Immature natural killer cell (primary cell): ENCODE data around the gene TTC3. TPM values are rescaled to one million over a fixed set of nuclear protein-coding genes. Genes with fewer than 3 reads are reported as not detected.
"Not testable (repeated sequence)": the region's sequence is repeated elsewhere in the genome, so short reads cannot be mapped to it uniquely, and the experiment has no call there.

Experiments used
- DNase-seq, 3 donors: peaks; one replicate each; pipeline ENCODE4 v3.0.0; 2022; ENCODE audit warnings: mixed read lengths in 1 of 3
- H3K27ac Mint-ChIP-seq, 6 donors: one replicate each; pipeline ENCODE4 v1.8.0; 2020; ENCODE audit warnings: mixed read lengths in 6 of 6, mild to moderate bottlenecking in 5 of 6, inconsistent platforms in 4 of 6, moderate library complexity in 3 of 6
- H3K27me3 Mint-ChIP-seq, 3 donors: one replicate each; pipeline ENCODE4 v1.8.0; 2020 to 2021; ENCODE audit warnings: low read depth in 3 of 3, mild to moderate bottlenecking in 3 of 3, mixed read lengths in 3 of 3, moderate library complexity in 3 of 3, inconsistent platforms in 1 of 3
- H3K36me3 Mint-ChIP-seq, 3 donors: one replicate each; pipeline ENCODE4 v1.8.0; 2020; ENCODE audit warnings: mixed read lengths in 3 of 3, inconsistent platforms in 2 of 3, mild to moderate bottlenecking in 2 of 3
- H3K4me1 Mint-ChIP-seq, 2 donors: one replicate each; pipeline ENCODE4 v1.8.0; 2020; ENCODE audit warnings: inconsistent platforms in 2 of 2, mild to moderate bottlenecking in 2 of 2, mixed read lengths in 2 of 2, moderate library complexity in 1 of 2
- H3K4me3 Mint-ChIP-seq, 5 donors: one replicate each; pipeline ENCODE4 v1.8.0; 2020; ENCODE audit warnings: mild to moderate bottlenecking in 5 of 5, mixed read lengths in 5 of 5, inconsistent platforms in 3 of 5, moderate library complexity in 3 of 5
- H3K9me3 Mint-ChIP-seq, 6 donors: one replicate each; pipeline ENCODE4 v1.8.0; 2020; ENCODE audit warnings: mild to moderate bottlenecking in 6 of 6, mixed read lengths in 6 of 6, inconsistent platforms in 4 of 6, moderate library complexity in 3 of 6
- polyA plus RNA-seq, 3 donors: library from polyadenylated mRNA; unstranded; fragments of 300-500 nt; fragmentation: Illumina TruSeq; gene quantifications; one replicate each; pipeline ENCODE4 v1.2.3, GENCODE V29; 2021

Gene TTC3
- polyA plus RNA-seq, 3 donors from 2014 or later = 26.9 to 67.8 (median 31.2) TPM

DNA sequence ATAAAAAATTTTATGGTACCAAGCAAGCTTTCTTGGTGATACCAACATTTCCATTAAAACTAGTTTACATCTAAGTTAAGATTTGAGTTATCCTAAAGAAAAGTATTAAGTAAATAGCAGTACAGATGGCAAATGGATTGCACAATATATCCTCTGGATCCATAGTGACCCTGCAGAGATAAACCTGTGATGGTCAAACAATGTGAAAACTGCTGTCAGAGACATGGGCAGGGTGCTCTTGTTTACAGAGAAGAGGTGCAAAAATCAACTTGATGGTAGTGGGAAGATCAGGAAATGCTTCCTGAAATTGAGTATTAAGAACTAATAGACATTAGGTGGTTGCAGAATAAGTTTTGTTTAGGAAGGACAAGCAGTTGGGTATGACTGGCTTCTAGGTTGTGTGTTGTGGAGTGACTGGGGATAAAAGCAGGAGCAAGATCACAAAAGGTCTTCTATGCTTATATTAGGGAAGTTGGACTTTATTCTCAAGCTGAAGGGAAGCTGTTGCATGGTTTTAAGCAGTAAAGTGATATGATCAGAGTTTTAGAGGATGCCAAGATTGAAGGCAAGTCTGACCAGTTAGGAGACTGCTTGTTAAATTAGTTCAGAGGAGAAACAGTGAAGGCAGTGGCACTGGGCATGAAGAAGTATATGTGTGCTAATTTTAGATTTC is 9.9 kb downstream of the TTC3 start:
- H3K27ac Mint-ChIP-seq = peak overlapping the region in 1 of 6 donors; percentile 10
- H3K27me3 Mint-ChIP-seq = peaks cover 0 to 3% (median 0%) of the 10 kb centered on the region in 3 donors
- peaks cover 7 to 20% of the 10 kb centered on the region in 2 donors for H3K4me1 Mint-ChIP-seq
- no peak overlapping the region for H3K4me3 Mint-ChIP-seq
- H3K9me3 Mint-ChIP-seq = no peaks in the 10 kb centered on the region
- DNase-seq = no peak
- no peaks in the 10 kb centered on the region for H3K36me3 Mint-ChIP-seq

DNA sequence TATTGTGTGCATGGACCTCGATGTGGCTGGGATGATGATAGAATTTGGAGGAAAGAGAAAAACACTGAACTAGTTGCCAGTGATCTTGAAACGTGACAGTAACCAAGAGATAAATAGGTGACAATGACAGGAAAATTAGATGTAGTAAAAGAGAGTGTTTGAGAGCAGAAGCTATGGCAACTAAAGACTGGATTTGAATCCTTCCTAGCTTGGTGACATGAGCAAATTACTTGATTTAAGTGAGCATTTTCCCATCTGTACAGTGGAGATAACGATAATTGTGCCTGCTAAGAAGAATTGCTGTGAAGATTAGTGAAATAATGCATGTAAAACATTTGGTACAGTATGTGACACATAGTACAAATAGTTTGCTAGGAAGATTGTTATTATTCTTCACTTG is 12.7 kb downstream of the TTC3 start:
- no peak for DNase-seq
- Mint-ChIP-seq H3K27me3 (no peaks in the 10 kb centered on the region), H3K36me3 (peaks cover 0 to 8% (median 5%) of the 10 kb centered on the region in 3 donors), H3K4me3 (no peak overlapping the region), H3K27ac (no peak overlapping the region), H3K9me3 (no peaks in the 10 kb centered on the region), H3K4me1 (peaks cover 7 to 10% of the 10 kb centered on the region in 2 donors)

DNA sequence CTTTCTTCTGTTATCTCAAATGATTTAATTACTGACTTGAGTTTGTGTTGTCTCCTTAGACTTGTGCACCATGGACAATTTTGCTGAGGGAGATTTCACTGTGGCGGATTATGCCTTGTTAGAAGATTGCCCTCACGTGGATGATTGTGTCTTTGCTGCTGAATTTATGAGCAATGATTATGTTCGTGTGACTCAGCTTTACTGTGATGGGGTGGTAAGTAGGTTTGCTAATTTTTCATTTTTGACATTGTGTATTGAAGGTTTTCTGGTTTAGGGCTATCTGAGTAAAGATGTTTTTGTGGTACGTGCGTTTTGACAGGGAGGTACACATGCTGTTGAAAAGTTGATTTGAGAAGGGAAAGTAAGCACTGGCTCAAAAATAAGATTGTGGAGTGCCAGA is 14.1 kb downstream of the TTC3 start:
- DNase-seq = no peak
- Mint-ChIP-seq H3K4me1 (peaks cover 7 to 10% of the 10 kb centered on the region in 2 donors), H3K4me3 (no peak overlapping the region), H3K9me3 (no peaks in the 10 kb centered on the region), H3K36me3 (peaks cover 2 to 15% (median 9%) of the 10 kb centered on the region in 3 donors), H3K27me3 (no peaks in the 10 kb centered on the region), H3K27ac (no peak overlapping the region)

DNA sequence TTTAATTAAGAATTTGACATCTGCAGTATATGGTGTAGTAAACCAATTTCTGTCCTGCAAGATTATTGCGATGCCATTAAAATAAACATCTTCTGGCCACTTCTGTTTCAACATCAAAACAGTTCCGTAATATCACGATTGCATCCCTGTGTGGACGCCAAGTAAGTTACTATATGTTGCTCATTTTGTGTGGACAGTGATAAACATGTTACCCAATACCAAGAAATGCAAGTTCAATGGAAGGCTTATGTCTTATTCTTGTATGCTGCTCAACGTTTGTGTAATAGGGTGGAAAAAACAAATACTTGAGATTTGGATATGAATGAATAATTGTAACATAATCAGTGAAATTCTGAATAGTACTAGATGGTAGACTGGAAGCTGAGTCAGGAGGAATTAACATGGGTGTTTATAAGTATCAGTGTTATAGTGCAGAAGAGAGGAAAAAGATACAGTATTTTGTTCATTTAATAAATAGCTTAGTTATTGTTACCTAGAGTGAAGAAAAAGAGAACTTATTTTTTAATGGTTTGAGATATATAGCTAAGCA is 15.2 kb downstream of the TTC3 start:
- H3K9me3 Mint-ChIP-seq = no peaks in the 10 kb centered on the region

DNA sequence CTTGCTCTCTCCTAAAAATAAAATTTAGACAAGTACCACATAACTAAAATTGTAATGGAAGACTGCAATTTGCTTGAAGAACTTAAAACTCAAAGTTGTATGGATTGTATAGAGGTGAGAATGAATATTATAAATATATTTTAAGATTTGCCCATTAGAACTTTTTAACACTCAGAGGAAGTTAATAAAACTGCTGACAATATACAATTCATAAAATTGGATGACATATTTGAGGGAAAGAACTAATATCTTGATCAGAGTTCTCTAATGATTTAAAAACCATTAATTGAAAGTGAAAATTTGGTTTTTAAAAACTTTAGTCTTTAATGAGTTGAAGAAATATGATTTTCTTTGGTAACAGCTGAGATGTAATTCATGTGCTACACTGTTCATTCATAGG is 20.9 kb downstream of the TTC3 start:
- no peak for DNase-seq
- Mint-ChIP-seq H3K27ac (no peak overlapping the region), H3K9me3 (no peaks in the 10 kb centered on the region), H3K4me3 (no peak overlapping the region), H3K36me3 (peaks cover 22 to 43% (median 24%) of the 10 kb centered on the region in 3 donors), H3K4me1 (no peaks in the 10 kb centered on the region), H3K27me3 (no peaks in the 10 kb centered on the region)

More for the DNA sequence above, 15.2 kb downstream of the TTC3 start:
- Mint-ChIP-seq H3K27ac (no peak overlapping the region), H3K4me1 (peaks cover 3% of the 10 kb centered on the region in 2 donors), H3K36me3 (peaks cover 7 to 20% (median 14%) of the 10 kb centered on the region in 3 donors), H3K4me3 (no peak overlapping the region), H3K27me3 (no peaks in the 10 kb centered on the region)
- DNase-seq = no peak

DNA sequence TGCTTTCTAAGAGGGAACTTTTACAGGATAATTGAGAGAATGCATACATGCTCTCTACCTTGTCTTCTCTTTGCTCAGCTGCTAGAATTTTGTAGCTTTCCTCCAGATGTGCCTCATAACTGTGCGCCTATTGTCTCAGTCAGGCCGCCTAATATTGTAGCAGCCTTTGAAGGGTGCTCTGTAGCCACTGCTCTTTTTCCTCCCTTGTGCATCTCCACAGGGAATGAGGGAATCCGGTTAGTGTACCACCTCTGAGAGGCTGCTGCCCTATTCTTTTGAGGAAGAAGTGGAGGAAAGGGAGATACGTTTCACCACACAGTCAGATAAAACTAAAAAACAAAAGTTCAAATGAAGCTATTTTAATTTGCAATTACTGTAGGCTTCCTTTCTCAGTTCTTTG is 22.8 kb downstream of the TTC3 start:
- Mint-ChIP-seq H3K9me3 (no peaks in the 10 kb centered on the region), H3K27me3 (no peaks in the 10 kb centered on the region), H3K27ac (no peak overlapping the region), H3K4me1 (no peaks in the 10 kb centered on the region), H3K4me3 (no peak overlapping the region), H3K36me3 (peaks cover 25 to 46% (median 25%) of the 10 kb centered on the region in 3 donors)
- no peak for DNase-seq

DNA sequence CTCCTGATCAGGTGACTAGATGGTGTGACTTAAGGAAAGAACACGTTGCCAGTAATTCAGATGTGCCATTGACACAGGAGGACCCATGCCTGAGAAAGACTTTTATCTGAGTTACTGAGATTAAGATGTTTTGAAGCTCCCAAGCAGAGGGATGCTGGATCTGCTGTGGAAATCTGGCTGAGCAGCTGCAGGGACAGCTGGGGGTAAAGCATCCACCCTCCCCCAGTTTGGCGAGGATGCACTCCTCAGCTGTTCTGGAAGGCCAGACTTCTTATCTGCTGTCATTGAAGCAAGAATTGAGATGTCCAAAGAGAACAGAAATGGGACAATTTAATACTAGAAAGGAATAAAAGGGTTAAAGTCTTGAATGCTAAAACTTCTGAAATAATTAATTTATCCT is 25.7 kb downstream of the TTC3 start:
- Mint-ChIP-seq H3K27me3 (peaks cover 0 to 2% (median 0%) of the 10 kb centered on the region in 3 donors), H3K36me3 (peaks cover 17 to 43% (median 21%) of the 10 kb centered on the region in 3 donors), H3K27ac (no peak overlapping the region), H3K4me3 (no peak overlapping the region), H3K9me3 (no peaks in the 10 kb centered on the region), H3K4me1 (no peaks in the 10 kb centered on the region)
- DNase-seq = no peak

DNA sequence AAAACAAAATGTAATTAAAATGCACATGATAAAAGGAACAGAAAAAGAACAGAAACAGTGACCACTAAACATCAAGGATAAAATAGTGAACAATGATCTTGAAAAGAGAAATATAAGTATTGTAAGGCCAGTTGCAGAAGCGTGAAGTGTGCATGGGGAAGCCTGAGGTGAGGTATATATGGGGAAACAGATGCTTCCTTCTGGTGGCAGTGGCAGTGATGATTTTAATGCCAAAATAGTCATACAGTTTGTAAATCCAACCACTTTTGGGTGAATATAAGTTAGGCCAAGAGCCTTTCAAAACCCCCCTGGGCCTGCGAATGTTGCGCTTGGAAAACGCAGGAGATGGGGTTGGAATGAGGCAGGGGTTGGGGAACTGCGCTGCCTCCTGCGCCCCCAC is 27.3 kb downstream of the TTC3 start:
- no peaks in the 10 kb centered on the region for H3K9me3 Mint-ChIP-seq
- no peak overlapping the region for H3K27ac Mint-ChIP-seq
- no peaks in the 10 kb centered on the region for H3K4me1 Mint-ChIP-seq
- H3K4me3 Mint-ChIP-seq = no peak overlapping the region
- H3K27me3 Mint-ChIP-seq = peaks cover 0 to 2% (median 0%) of the 10 kb centered on the region in 3 donors
- DNase-seq = no peak
- H3K36me3 Mint-ChIP-seq = peaks cover 14 to 32% (median 24%) of the 10 kb centered on the region in 3 donors

DNA sequence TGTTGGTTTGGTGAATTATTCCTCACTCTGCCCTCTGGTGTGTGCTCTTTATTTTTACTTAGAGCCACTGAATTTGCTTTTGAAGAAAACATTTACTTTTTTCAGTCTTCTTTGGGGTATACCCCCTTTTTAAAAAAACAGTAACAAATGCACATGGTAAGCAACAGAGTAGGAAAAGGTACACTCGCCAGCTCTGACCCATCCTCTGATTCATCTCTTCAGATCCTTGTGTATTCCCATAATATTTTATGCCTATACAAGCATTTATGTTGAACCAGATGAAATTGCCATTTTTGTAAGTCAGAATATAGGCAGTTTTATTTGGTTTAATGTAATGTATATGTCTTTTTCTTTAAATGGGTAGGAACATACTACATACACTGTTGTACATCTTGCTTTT is 28.3 kb downstream of the TTC3 start:
- Mint-ChIP-seq H3K4me3 (no peak overlapping the region), H3K36me3 (peaks cover 10 to 29% (median 23%) of the 10 kb centered on the region in 3 donors), H3K9me3 (no peaks in the 10 kb centered on the region), H3K27me3 (peaks cover 0 to 2% (median 0%) of the 10 kb centered on the region in 3 donors), H3K27ac (peak overlapping the region in 1 of 6 donors; percentile 3), H3K4me1 (no peaks in the 10 kb centered on the region)
- no peak for DNase-seq

DNA sequence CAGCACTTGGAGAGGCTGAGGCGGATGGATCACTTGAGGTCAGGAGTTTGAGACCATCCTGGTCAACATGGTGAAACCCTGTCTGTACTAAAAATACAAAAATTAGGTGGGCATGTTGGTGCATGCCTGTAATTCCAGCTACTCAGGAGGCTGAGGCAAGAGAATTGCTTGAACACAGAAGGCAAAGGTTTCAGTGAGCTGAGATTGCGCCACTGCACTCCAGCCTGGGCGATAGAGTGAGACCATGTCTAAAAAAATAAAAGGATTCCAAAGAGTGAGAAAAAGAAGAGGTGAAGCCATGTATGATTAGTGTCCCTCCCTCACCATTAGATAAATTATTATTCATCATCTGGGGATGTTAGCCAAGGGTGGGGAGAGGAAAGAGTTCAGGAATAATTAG is 29.7 kb downstream of the TTC3 start:
- H3K4me3 Mint-ChIP-seq = not testable (repeated sequence)

DNA sequence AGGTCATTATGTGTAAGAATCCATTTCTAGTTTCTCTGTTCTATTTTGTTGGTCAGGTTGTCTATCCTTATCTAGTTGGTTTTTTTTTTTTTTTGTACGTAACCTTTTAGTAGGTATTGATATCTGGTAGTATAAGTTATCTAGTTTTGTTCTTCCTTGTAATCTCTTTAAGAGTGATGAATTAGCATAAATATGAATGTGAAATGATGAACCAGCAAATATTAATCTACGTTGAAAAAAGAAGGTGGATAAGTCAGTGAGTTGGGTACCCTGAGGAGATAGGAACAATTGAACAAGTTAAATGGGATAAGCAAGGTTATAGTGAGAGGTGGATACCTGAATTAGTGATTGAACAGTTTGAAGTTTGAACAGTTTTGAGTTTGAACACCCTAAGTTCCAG is 33.9 kb downstream of the TTC3 start:
- Mint-ChIP-seq H3K27ac (no peak overlapping the region), H3K9me3 (peaks cover 0 to 8% (median 3%) of the 10 kb centered on the region in 6 donors), H3K36me3 (peaks cover 8 to 29% (median 25%) of the 10 kb centered on the region in 3 donors), H3K4me3 (no peak overlapping the region), H3K4me1 (no peaks in the 10 kb centered on the region), H3K27me3 (peaks cover 0 to 2% (median 1%) of the 10 kb centered on the region in 3 donors)
- DNase-seq = no peak

More for the DNA sequence above, 29.7 kb downstream of the TTC3 start:
- not testable (repeated sequence) for H3K9me3 Mint-ChIP-seq, H3K4me1 Mint-ChIP-seq, DNase-seq, H3K27me3 Mint-ChIP-seq, H3K27ac Mint-ChIP-seq
- H3K36me3 Mint-ChIP-seq = peaks cover 7 to 30% (median 23%) of the 10 kb centered on the region in 3 donors

DNA sequence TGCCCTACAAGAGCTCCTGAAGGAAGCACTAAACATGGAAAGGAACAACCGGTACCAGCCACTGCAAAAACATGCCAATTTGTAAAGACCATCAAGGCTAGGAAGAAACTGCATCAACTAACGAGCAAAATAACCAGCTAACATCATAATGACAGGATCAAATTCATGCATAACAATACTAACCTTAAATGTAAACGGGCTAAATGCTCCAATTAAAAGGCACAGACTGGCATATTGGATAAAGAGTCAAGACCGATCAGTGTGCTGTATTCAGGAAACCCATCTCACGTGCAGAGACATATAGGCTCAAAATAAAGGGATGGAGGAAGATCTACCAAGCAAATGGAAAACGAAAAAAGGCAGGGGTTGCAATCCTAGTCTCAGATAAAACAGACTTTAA is 38.0 kb downstream of the TTC3 start:
- not testable (repeated sequence) for H3K4me1 Mint-ChIP-seq, H3K9me3 Mint-ChIP-seq, H3K4me3 Mint-ChIP-seq, DNase-seq, H3K27ac Mint-ChIP-seq, H3K27me3 Mint-ChIP-seq
- H3K36me3 Mint-ChIP-seq = peaks cover 12 to 25% (median 23%) of the 10 kb centered on the region in 3 donors

DNA sequence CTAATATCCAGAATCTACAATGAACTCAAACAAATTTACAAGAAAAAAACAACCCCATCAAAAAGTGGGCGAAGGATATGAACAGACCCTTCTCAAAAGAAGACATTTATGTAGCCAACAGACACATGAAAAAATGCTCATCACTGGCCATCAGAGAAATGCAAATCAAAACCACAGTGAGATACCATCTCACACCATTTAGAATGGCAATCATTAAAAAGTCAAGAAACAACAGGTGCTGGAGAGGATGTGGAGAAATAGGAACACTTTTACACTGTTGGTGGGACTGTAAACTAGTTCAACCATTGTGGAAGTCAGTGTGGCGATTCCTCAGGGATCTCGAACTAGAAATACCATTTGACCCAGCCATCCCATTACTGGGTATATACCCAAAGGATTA is 41.2 kb downstream of the TTC3 start:
- H3K36me3 Mint-ChIP-seq = peaks cover 4 to 12% (median 6%) of the 10 kb centered on the region in 3 donors
- H3K4me1 Mint-ChIP-seq, H3K9me3 Mint-ChIP-seq, H3K27me3 Mint-ChIP-seq, H3K4me3 Mint-ChIP-seq, H3K27ac Mint-ChIP-seq, DNase-seq: not testable (repeated sequence)

DNA sequence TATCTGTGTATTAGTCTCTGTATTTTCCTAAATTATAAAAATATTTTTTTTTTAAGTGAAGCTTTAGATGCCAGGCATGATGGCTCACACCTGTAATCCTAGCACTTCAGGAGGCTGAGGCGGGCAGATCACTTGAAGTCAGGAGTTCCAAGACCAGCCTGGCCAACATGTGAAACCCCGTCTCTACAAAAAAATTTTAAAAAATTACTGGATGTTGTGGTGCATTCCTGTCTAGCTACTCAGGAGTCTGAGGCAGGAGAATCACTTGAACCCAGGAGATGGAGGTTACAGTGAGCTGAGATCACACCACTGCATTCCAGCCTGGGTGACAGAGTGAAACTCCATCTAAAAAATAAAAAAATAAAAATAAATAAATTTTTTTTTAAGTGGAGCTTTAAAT is 43.4 kb downstream of the TTC3 start:
- DNase-seq, H3K4me1 Mint-ChIP-seq, H3K9me3 Mint-ChIP-seq, H3K27ac Mint-ChIP-seq, H3K36me3 Mint-ChIP-seq, H3K4me3 Mint-ChIP-seq, H3K27me3 Mint-ChIP-seq: not testable (repeated sequence)

DNA sequence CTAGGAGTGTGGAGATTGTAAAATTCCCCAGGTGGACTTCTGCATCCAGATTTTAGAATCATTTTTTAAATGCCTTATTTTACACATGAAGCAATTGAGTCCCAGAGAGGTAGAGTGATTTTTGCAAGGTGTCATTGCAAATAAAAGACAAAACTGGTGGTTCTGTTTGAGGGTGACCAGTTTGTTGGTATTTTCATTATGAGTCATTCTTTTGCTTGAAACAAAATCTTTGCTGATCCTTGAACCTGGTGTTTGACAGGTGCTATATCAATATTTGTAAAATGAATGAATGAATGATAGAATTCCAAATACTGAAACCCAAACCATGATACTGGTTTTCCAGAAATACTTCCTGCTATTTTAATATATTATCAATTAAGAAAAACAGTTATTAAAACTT is 44.1 kb downstream of the TTC3 start:
- H3K4me3 Mint-ChIP-seq = no peak overlapping the region
- H3K27ac Mint-ChIP-seq = no peak overlapping the region
- H3K9me3 Mint-ChIP-seq = no peaks in the 10 kb centered on the region
- H3K27me3 Mint-ChIP-seq = peaks cover 0 to 2% (median 0%) of the 10 kb centered on the region in 3 donors
- no peak for DNase-seq
- H3K36me3 Mint-ChIP-seq = peaks cover 4 to 6% (median 4%) of the 10 kb centered on the region in 3 donors
- no peaks in the 10 kb centered on the region for H3K4me1 Mint-ChIP-seq
